Stomach smooth muscle (tissue), 2 donors: ENCODE measurements around the gene CPAMD8.
"Not testable (repeated sequence)": the region's sequence is repeated elsewhere in the genome, so short reads cannot be mapped to it uniquely, and the experiment has no call there.

Experiments
- H3K27ac ChIP-seq: one replicate; pipeline ENCODE4 v1.7.0; 2013; ENCODE audit warnings: mild to moderate bottlenecking, low read length, inconsistent platforms
- H3K27me3 ChIP-seq, 2 donors: one replicate each; pipeline ENCODE4 v1.7.0; 2013; ENCODE audit warnings: low read length in 2 of 2; ENCODE audit not compliant: insufficient read depth in 2 of 2, control insufficient read depth in 1 of 2
- H3K36me3 ChIP-seq, 2 donors: one replicate each; pipeline ENCODE4 v1.7.0; 2013; ENCODE audit warnings: low read length in 2 of 2; ENCODE audit not compliant: control insufficient read depth in 2 of 2, insufficient read depth in 2 of 2
- H3K4me1 ChIP-seq: one replicate; pipeline ENCODE4 v1.7.0; 2013; ENCODE audit warnings: low read length; ENCODE audit not compliant: control insufficient read depth, insufficient read depth
- H3K4me3 ChIP-seq, 2 donors: one replicate each; pipeline ENCODE4 v1.7.0; 2013; ENCODE audit warnings: low read length in 2 of 2
- H3K9ac ChIP-seq, 2 donors: one replicate each; pipeline ENCODE4 v1.7.0; 2013; ENCODE audit warnings: low read length in 2 of 2, mild to moderate bottlenecking in 1 of 2
- H3K9me3 ChIP-seq, 2 donors: one replicate each; pipeline ENCODE4 v1.7.0; 2013; ENCODE audit warnings: low read length in 2 of 2; ENCODE audit not compliant: control insufficient read depth in 2 of 2
- donor health status: healthy.
- donor health status: Pancreatic carcinoma.

The CPAMD8 gene

DNA sequence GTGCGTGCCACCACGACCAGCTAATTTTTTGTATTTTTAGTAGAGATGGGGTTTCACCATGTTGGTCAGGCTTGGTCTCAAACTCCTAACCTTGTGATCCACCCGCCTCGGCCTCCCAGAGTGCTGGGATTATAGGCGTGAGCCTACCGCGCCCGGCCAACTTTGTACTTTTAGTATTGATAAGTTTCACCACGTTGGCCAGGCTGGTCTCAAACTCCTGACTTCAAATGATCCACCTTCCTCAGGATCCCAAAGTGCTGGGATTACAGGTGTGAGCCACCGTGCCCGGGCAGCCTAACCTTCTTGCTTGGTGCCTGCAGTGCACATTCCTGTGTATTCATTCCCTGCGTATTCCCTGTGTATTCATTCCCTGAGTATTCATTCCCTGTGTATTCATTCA is 88.8 kb downstream of the CPAMD8 start:
- not testable (repeated sequence) for H3K9me3 ChIP-seq, H3K36me3 ChIP-seq, H3K27ac ChIP-seq, H3K27me3 ChIP-seq, H3K9ac ChIP-seq, H3K4me1 ChIP-seq, H3K4me3 ChIP-seq

GRCh38 chr19:16936901-16937300 is 89.7 kb downstream of the CPAMD8 start:
- no peaks in the 10 kb centered on the region for H3K4me1 ChIP-seq
- no peaks in the 10 kb centered on the region for H3K27me3 ChIP-seq
- H3K9ac ChIP-seq = no peak overlapping the region
- H3K27ac ChIP-seq = no peak overlapping the region
- no peak overlapping the region for H3K4me3 ChIP-seq
- H3K9me3 ChIP-seq = peaks cover 3 to 9% of the 10 kb centered on the region in 2 donors
- H3K36me3 ChIP-seq = no peaks in the 10 kb centered on the region

DNA sequence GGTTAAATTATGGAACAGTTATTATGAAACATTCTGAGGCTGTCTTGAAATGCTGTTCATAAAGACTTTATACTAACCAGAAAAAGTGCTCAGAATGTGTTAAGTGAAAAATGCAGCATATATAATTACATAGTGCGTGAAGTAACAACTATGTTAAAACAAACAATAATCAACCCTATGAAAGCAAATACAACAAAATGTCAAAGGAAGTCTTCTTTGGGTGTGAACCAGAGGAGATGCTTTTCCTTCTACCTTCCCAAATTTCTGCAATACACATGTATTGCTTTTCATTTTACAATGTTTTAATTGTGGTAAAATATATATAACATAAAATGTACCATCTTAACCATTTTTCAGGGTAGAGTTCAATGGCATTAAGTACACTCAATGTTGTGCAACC is 92.1 kb downstream of the CPAMD8 start:
- Histone ChIP-seq H3K9me3 (peaks cover 3 to 9% of the 10 kb centered on the region in 2 donors), H3K9ac (no peak overlapping the region), H3K4me1 (no peaks in the 10 kb centered on the region), H3K27me3 (no peaks in the 10 kb centered on the region), H3K4me3 (no peak overlapping the region), H3K36me3 (no peaks in the 10 kb centered on the region), H3K27ac (no peak overlapping the region)

DNA sequence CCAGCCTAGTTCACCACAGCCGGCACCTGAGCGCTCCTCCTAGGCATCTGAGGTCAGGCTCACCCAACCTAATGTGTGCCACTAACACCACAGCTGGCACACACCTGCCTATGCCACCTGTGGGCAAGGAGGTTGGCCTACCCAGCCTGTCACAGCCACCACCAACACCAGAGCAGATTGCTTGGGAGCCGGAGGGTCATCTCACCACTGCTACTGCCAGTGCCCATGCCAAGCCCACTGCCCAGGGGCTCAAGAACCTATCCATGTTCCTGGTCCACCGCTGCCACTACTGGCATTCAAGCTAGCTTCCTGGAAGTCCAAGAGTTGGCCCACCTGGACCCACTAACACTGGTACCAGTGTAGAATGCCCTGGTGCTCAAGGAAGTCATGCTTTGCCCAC is 95.3 kb downstream of the CPAMD8 start:
- Histone ChIP-seq H3K9me3 (peaks cover 3 to 9% of the 10 kb centered on the region in 2 donors), H3K27ac (no peak overlapping the region), H3K4me1 (no peaks in the 10 kb centered on the region), H3K36me3 (no peaks in the 10 kb centered on the region), H3K9ac (no peak overlapping the region), H3K27me3 (no peaks in the 10 kb centered on the region), H3K4me3 (no peak overlapping the region)

- no peaks in the 10 kb centered on the region for H3K27me3 ChIP-seq
- no peak overlapping the region for H3K9ac ChIP-seq
- H3K4me3 ChIP-seq = no peak overlapping the region
- H3K4me1 ChIP-seq = no peaks in the 10 kb centered on the region
- H3K36me3 ChIP-seq = no peaks in the 10 kb centered on the region
- no peak overlapping the region for H3K27ac ChIP-seq
- H3K9me3 ChIP-seq = peaks cover 3 to 9% of the 10 kb centered on the region in 2 donors
Measured at GRCh38 chr19:16930753-16931152, 95.9 kb downstream of the CPAMD8 start.

GRCh38 chr19:16928916-16929315 is 97.7 kb downstream of the CPAMD8 start:
- no peak overlapping the region for H3K9ac ChIP-seq
- no peaks in the 10 kb centered on the region for H3K4me1 ChIP-seq
- no peak overlapping the region for H3K4me3 ChIP-seq
- H3K27me3 ChIP-seq = no peaks in the 10 kb centered on the region
- H3K9me3 ChIP-seq = peaks cover 0 to 11% of the 10 kb centered on the region in 2 donors
- H3K27ac ChIP-seq = no peak overlapping the region
- H3K36me3 ChIP-seq = no peaks in the 10 kb centered on the region

- Histone ChIP-seq H3K27ac (no peak overlapping the region), H3K9ac (no peak overlapping the region), H3K4me3 (no peak overlapping the region), H3K4me1 (no peaks in the 10 kb centered on the region), H3K9me3 (peaks cover 0 to 11% of the 10 kb centered on the region in 2 donors), H3K27me3 (no peaks in the 10 kb centered on the region), H3K36me3 (no peaks in the 10 kb centered on the region)
Measured at GRCh38 chr19:16928351-16928750, 98.3 kb downstream of the CPAMD8 start.

DNA sequence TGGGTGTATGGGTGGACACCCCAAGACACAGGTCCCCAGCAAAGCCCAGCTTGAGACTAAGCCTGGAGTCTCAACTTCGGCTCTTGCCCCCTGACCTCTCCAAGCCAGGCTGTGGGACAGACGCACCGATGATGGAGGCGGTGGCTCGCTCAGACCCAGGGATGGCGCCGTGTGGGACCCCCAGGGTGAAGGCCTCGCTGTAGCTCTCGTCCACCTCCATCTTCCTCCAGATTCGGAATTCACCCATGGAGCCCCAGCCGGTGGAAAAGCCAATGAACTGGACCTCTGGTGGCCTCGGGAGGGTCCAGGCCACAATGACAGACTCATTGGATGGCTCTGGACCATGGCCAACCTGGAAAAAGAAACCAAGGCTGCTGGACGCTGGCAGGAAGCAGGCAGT is 98.7 kb downstream of the CPAMD8 start:
- Histone ChIP-seq H3K4me1 (no peaks in the 10 kb centered on the region), H3K4me3 (no peak overlapping the region), H3K27ac (no peak overlapping the region), H3K9me3 (peaks cover 0 to 11% of the 10 kb centered on the region in 2 donors), H3K36me3 (no peaks in the 10 kb centered on the region), H3K9ac (no peak overlapping the region), H3K27me3 (no peaks in the 10 kb centered on the region)

- H3K27me3 ChIP-seq = no peaks in the 10 kb centered on the region
Measured at GRCh38 chr19:16922949-16923348, 103.7 kb downstream of the CPAMD8 start.

GRCh38 chr19:16922592-16922934 is 104.0 kb downstream of the CPAMD8 start:
- Histone ChIP-seq H3K4me3 (no peak overlapping the region), H3K9me3 (peaks cover 8 to 16% of the 10 kb centered on the region in 2 donors), H3K9ac (no peak overlapping the region), H3K27ac (no peak overlapping the region), H3K4me1 (no peaks in the 10 kb centered on the region), H3K36me3 (no peaks in the 10 kb centered on the region), H3K27me3 (no peaks in the 10 kb centered on the region)

More at GRCh38 chr19:16922949-16923348, 103.7 kb downstream of the CPAMD8 start:
- no peaks in the 10 kb centered on the region for H3K36me3 ChIP-seq
- no peak overlapping the region for H3K9ac ChIP-seq
- peaks cover 8 to 16% of the 10 kb centered on the region in 2 donors for H3K9me3 ChIP-seq
- no peak overlapping the region for H3K27ac ChIP-seq
- no peak overlapping the region for H3K4me3 ChIP-seq
- no peaks in the 10 kb centered on the region for H3K4me1 ChIP-seq

DNA sequence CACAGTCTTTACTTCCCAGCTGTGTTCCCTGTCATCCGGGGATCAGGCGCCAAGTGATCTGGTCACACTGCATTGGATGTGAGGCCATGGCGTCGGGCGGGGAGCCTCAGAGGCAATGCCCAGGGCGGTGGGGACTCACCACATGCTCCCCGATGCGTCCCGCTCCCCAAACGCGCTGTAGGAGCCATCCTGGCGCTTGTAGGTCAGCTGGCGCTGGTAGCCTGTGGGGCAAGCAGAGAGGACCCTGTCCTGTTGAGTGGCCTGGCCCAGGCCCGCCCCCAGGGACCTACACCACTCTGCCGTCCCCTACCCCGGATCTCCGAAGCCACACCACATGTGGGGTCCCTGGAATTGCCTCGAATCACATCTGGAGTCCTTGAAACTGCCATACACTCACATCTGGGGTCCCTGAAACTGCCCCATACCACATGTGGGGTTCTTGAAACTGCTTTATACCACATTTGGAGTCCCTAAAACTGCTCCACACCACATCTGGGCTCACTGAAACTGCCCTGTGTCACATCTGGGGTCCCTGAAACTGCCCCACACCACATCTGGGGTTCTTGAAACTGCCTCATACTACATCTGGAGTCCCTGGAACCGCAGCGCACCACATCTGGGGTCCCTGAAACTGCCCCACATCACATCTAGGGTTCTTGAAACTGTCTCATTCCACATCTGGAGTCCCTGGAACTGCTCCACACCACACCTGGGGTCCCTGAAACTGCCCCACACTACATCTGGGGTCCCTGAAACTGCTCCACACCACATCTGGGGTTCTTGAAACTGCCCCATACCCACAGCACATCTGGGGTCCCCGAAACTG is 104.6 kb downstream of the CPAMD8 start:
- no peak overlapping the region for H3K9ac ChIP-seq
- H3K9me3 ChIP-seq = peaks cover 8 to 16% of the 10 kb centered on the region in 2 donors
- H3K36me3 ChIP-seq = no peaks in the 10 kb centered on the region
- H3K27me3 ChIP-seq = no peaks in the 10 kb centered on the region
- H3K27ac ChIP-seq = no peak overlapping the region
- H3K4me1 ChIP-seq = no peaks in the 10 kb centered on the region
- no peak overlapping the region for H3K4me3 ChIP-seq
